NCI-H345 treated with DMSO at 0.1 percent for 48 hours (cell line): Measurements from ENCODE around the gene ARHGEF35.
"Not testable (repeated sequence)": the region's sequence is repeated elsewhere in the genome, so short reads cannot be mapped to it uniquely, and the experiment has no call there.

ENCODE experiments used
- DNase-seq: peaks from one replicate; lab custom pipeline; 2025; ENCODE audit not compliant: unreplicated experiment; lab: John Stamatoyannopoulos, UW

The ARHGEF35 gene

GRCh38 chr7:144179165-144179479, 16.5 kb downstream of the ARHGEF35 start:
- DNase-seq, result not testable (repeated sequence)

- DNase-seq, result not testable (repeated sequence)
These were observed 17.1 kb downstream of the ARHGEF35 start for GRCh38 chr7:144178380-144179164.

- DNase-seq, result no peak
These were observed 21.0 kb downstream of the ARHGEF35 start for GRCh38 chr7:144174613-144175012.

DNA sequence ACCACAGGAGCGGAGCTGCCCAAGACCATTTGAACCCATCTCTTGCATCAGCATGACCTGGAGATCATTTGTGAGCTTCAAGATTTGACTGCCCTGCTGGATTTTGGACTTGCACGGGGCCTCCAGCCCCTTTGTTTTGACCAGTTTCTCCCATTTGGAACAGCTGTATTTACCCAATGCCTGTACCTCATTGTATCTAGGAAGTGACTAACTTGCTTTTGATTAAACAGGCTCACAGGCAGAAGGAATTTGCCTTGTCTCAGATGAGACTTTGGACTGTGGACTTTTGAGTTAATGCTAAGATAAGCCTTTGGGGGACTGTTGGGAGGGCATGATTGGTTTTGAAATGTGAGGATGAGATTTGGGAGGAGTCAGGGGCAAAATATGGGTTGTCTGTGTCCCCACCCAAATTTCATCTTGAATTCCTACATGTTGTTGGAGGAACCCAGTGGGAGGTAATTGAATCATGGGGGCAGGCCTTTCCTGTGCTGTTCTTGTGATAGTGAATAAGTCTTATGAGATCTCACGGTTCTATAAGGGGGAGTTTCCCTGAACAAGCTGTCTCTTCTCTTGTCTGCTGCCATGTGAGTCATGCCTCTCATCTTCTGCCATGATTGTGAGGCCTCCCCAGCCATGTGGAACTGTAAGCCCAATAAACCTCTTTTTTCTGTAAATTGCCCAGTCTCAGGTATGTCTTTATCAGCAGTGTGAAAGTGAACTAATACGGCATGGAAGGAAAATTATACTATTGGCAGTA, 23.9 kb downstream of the ARHGEF35 start:
- DNase-seq, result not testable (repeated sequence)

GRCh38 chr7:144164784-144165183, 30.8 kb downstream of the ARHGEF35 start:
- DNase-seq, result no peak

- DNase-seq, result no peak
These were observed 36.8 kb downstream of the ARHGEF35 start for GRCh38 chr7:144158861-144159260.

- DNase-seq, result no peak
These were observed 47.3 kb downstream of the ARHGEF35 start for GRCh38 chr7:144148224-144148827.

DNA sequence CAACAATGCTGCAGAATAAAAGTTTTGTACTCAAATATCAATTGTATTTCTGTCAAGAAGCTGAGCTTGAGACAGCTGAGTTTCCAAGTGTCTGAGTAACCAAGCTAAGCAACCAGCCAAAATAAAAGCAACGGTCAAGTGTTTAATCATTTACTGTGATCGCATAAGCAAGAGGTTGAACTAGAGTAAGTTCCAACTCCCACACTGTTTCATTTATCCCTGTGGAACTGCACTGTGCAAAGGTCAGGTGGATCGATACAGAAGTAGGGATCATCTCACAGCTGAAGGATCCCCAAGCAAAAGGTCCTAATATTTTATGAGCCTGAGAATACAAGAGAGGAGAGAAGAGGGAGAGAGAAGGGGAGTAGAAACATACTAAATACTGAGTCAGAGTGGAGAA, 51.2 kb downstream of the ARHGEF35 start:
- no peak for DNase-seq

DNA sequence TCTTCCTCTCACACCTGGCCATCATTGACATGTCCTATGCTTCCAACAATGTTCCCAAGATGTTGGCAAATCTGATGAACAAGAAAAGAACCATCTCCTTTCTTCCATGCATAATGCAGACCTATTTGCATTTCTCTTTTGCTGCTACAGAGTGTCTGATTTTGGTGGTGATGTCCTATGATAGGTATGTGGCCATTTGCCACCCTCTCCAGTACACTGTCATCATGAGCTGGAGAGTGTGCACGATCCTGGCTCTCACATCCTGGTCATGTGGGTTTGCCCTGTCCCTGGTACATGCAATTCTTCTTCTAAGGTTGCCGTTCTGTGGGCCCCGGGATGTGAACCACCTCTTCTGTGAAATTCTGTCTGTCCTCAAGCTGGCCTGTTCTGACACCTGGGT, 53.4 kb downstream of the ARHGEF35 start:
- no peak for DNase-seq

DNA sequence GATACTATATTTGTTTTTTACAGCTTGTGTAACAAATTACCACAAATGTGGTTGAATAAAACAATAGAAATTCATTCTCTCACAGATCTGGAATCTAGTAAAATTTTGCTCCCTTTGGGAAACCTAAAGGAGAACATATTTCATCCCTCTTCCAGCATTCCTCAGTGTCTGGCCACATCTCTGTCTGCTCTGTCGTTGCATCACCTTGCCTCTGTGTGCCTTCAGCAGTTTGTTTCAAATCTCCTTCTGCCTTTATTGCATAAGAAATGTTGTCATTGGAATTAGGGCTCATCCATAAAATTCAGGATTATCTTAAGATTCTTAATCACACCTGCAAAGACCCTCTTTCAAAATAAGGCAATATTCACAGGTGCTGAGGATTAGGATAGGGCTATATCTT, 58.1 kb downstream of the ARHGEF35 start:
- DNase-seq, result no peak
